ENCODE measurements around the gene TNFAIP8L2. TPM values are rescaled to one million over a fixed set of nuclear protein-coding genes. Genes with fewer than 3 reads are reported as not detected.

TNFAIP8L2 gene
- total RNA-seq, 1 donor from 2014 or later = 17.8 TPM

DNA sequence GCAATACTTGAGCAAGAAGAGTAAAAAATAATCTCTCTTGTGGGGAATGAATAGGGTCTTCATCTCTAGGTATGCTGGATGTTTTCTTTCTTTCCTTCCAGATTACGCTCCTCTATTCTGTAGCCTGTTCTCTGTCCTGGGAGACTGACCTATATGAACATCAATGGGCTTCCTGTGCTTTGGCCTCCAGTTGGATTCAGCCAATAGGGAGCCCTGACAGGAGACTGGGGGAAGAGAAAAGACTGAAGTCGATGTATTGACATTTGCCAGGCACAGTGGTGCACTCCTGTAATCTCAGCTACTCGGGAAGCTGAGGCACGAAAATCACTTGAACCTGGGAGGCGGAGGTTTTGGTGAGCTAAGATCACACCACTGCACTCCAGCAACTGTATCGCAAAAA lies 27.6 kb upstream of the TNFAIP8L2 start:
- intact Hi-C loops (cut with DNase I) = no loop called here

DNA sequence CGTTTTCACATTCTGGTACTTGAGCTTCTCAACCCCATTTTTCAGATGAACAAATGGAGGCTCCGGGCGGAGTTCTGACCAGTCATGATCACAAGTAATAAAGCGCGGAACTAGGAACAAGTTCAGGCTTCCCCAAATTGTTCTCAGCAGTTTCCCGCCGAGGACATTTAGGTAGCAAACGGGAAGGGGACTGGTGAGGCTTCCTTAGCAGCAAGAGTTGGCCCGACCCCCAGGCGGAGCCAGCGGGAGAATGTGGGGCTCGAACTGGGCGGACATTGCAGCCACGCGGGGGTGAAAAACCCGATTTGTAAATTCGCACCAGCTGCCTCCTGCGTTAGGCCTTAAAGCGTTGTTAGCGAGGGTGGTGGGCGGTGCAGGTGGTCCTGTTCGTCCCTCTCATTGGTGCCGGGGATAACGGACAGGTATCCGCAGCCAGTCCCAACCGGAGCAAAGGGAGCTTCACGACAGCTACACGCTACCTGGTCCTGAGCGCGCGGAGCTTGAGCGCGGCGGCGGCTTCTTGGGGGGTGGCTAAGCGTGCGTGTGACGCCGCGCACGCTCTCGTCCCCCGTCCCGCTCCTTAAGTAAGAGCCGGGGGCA lies 25.4 kb upstream of the TNFAIP8L2 start:
- TF ChIP-seq CTCF (IDR thresholded peaks at IDR 0.05) = no peak
- H3K27me3 ChIP-seq (ENCODE audit: low read depth) = no peaks in the 10 kb centered on the region
- intact Hi-C loops (cut with DNase I) = no loop called here
- H3K9me3 ChIP-seq = no peaks in the 10 kb centered on the region
- ATAC-seq = peak; percentile 93 to 94
- H3K4me1 ChIP-seq = peaks cover 23% of the 10 kb centered on the region
- H3K4me3 ChIP-seq = peak overlapping the region; percentile 51
- DNase-seq = peak; percentile 89
- H3K27ac ChIP-seq = peak overlapping the region; percentile 8
- H3K36me3 ChIP-seq = no peaks in the 10 kb centered on the region

More for the DNA sequence above, 27.6 kb upstream of the TNFAIP8L2 start:
- no peak overlapping the region for H3K27ac ChIP-seq
- no peak for DNase-seq
- no peak overlapping the region for H3K4me3 ChIP-seq
- no peaks in the 10 kb centered on the region for H3K9me3 ChIP-seq
- H3K36me3 ChIP-seq = no peaks in the 10 kb centered on the region
- H3K27me3 ChIP-seq (ENCODE audit: low read depth) = no peaks in the 10 kb centered on the region
- TF ChIP-seq CTCF (IDR thresholded peaks at IDR 0.05) = no peak
- peaks cover 23% of the 10 kb centered on the region for H3K4me1 ChIP-seq
- no peak for ATAC-seq

DNA sequence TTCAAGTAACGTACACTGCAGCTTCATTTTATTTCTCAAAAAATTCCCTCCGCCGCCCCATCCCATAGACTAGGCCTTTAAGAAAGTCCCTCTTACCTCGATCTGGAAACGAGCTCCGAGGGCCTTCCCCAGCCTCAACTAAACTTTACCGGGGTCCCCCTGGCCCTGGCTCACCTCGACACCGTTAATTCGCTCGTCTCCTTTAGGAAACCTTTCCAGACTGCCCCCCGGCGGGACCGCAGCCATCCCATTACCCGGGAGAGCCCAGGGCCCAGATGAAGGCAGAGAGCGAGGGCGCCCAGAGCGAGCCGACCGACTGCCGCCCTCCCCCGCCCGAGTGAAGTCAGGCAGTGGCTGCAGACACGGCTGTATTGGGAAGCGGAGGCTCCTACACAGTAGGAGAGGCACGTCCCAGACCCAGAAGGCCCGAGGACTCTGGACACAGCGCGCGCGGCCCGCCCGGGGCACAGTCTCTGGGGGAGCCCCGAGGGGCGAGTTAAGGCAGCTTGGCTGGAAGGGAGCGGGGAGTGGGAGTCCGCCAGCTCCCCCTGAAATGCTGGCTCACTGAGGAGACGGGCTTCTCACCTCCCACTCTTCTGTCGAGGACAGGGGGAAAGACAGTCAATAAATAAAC lies 24.6 kb upstream of the TNFAIP8L2 start:
- Histone ChIP-seq H3K9me3 (no peaks in the 10 kb centered on the region), H3K27ac (peak overlapping the region; percentile 36), H3K36me3 (peaks cover 5% of the 10 kb centered on the region), H3K4me1 (peaks cover 23% of the 10 kb centered on the region), H3K4me3 (peak overlapping the region; percentile 51), H3K27me3 (ENCODE audit: low read depth) (no peaks in the 10 kb centered on the region)
- ATAC-seq (peak; percentile 65 to 75), DNase-seq (no peak)
- TF ChIP-seq CTCF (IDR thresholded peaks at IDR 0.05) = no peak
- intact Hi-C loops (cut with DNase I) = no loop called here

GRCh38 chr1:151132335-151133017 lies 24.0 kb upstream of the TNFAIP8L2 start:
- H3K27ac ChIP-seq = no peak overlapping the region
- no peak for TF ChIP-seq CTCF (IDR thresholded peaks at IDR 0.05)
- peak overlapping the region; percentile 51 for H3K4me3 ChIP-seq
- H3K4me1 ChIP-seq = peaks cover 23% of the 10 kb centered on the region
- DNase-seq (no peak), ATAC-seq (peak; percentile 3 to 18)
- peaks cover 5% of the 10 kb centered on the region for H3K36me3 ChIP-seq
- no peaks in the 10 kb centered on the region for H3K27me3 ChIP-seq (ENCODE audit: low read depth)
- no peaks in the 10 kb centered on the region for H3K9me3 ChIP-seq
- intact Hi-C loops (cut with DNase I) = no loop called here

GRCh38 chr1:151133018-151133806 lies 23.2 kb upstream of the TNFAIP8L2 start:
- Histone ChIP-seq H3K9me3 (no peaks in the 10 kb centered on the region), H3K27me3 (ENCODE audit: low read depth) (no peaks in the 10 kb centered on the region), H3K27ac (no peak overlapping the region), H3K36me3 (peaks cover 5% of the 10 kb centered on the region), H3K4me1 (peaks cover 23% of the 10 kb centered on the region), H3K4me3 (no peak overlapping the region)
- no peak for DNase-seq
- no peak for TF ChIP-seq CTCF (IDR thresholded peaks at IDR 0.05)
- intact Hi-C loops (cut with DNase I) = no loop called here
- no peak for ATAC-seq

All from lower lobe of right lung (tissue), 2 donors.